K562 (cell line): ENCODE results near the gene RSAD1. TPM values are rescaled to one million over a fixed set of nuclear protein-coding genes. Genes with fewer than 3 reads are reported as not detected.

Experiments used
- ATAC-seq: fragments of 200-7000 bp; cut with Tn5 transposase; 3 replicates; pipeline ENCODE4 v1.9.1; 2020; ENCODE audit warnings: moderate library complexity
- BruUV-seq: library from RNA; stranded (reverse); fragments of 400-500 nt; replicated peaks from 2 replicates; lab custom pipeline; 2021; lab: Mats Ljungman, UMichigan
- CTCF ChIA-PET: fragments of 300-600 bp; formaldehyde crosslinking; extraction: SDS; loops from one replicate; lab custom pipeline; 2021; ENCODE audit warnings: low intra/inter-chr PET ratio; lab: Yijun Ruan, JAX
- POLR2A ChIA-PET: fragments of 300-600, 350-650 bp; sonication (Branson Sonifier 250); formaldehyde crosslinking; extraction: SDS; loops from one replicate; lab custom pipeline; 2021; ENCODE audit warnings: antibody characterized with exemption, inconsistent platforms; lab: Yijun Ruan, JAX
- DNase-seq, 4 experiments: peaks; one replicate each; pipeline versions ENCODE4 v3.0.0 to v3.0.0-alpha.2; 2011 to 2018; ENCODE audit warnings: low spot score in 3 of 4, mixed read lengths in 3 of 4; ENCODE audit errors: extremely low read depth in 1 of 4
- FAIRE-seq: peaks from 2 replicates; lab custom pipeline; 2011; peaks lifted over from hg19 to GRCh38; lab: Jason Lieb, UNC
- H2AFZ ChIP-seq: 2 replicates; pipeline ENCODE4 v1.6.0; 2011; ENCODE audit warnings: low read depth, low read length, control low read depth, inconsistent platforms
- H3K27ac ChIP-seq: fragments of 200-600 bp; 3 replicates; pipeline ENCODE4 v1.8.0; 2011; ENCODE audit warnings: low read depth, mild to moderate bottlenecking, control low read depth, inconsistent platforms, low read length, moderate library complexity, mixed read lengths; ENCODE audit errors: extremely low read depth
- H3K27me3 ChIP-seq, 2 experiments: fragments of 300-600 bp in 1 of 2; 2 replicates in 1 of 2; 3 replicates in 1 of 2; pipeline versions ENCODE4 v1.6.0 to v1.8.0; 2011; ENCODE audit warnings: inconsistent platforms in 2 of 2, low read length in 2 of 2, mild to moderate bottlenecking in 1 of 2, mixed read lengths in 1 of 2, moderate library complexity in 1 of 2; ENCODE audit not compliant: control insufficient read depth in 2 of 2, insufficient read depth in 2 of 2
- H3K36me3 ChIP-seq: fragments of 300-600 bp; 3 replicates; pipeline ENCODE4 v1.8.0; 2011; ENCODE audit warnings: mild to moderate bottlenecking, low read length, inconsistent platforms; ENCODE audit not compliant: control insufficient read depth, insufficient read depth
- H3K4me1 ChIP-seq, 2 experiments: fragments of 200-600 bp in 1 of 2; replicated peaks in 1 of 2; 2 replicates in 1 of 2; 3 replicates in 1 of 2; pipeline versions ENCODE4 v1.5.1 to v1.8.0; 2011; ENCODE audit warnings: inconsistent platforms in 2 of 2, low read length in 2 of 2, mild to moderate bottlenecking in 1 of 2, mixed read lengths in 1 of 2, moderate library complexity in 1 of 2; ENCODE audit not compliant: control insufficient read depth in 2 of 2, insufficient read depth in 2 of 2
- H3K4me2 ChIP-seq: 2 replicates; pipeline ENCODE4 v1.6.1; 2011; ENCODE audit warnings: low read length, control low read depth, inconsistent platforms, mixed read lengths; ENCODE audit not compliant: insufficient read depth
- H3K4me3 ChIP-seq: fragments of 200-600 bp; sonication (generic), shearing (Covaris generic); 2 replicates; pipeline ENCODE4 v1.5.1; 2016; ENCODE audit warnings: control low read depth, inconsistent platforms
- H3K79me2 ChIP-seq: fragments of 200-600 bp; 3 replicates; pipeline ENCODE4 v1.8.0; 2011; ENCODE audit warnings: low read length, inconsistent platforms; ENCODE audit not compliant: control insufficient read depth, insufficient read depth
- H3K9ac ChIP-seq, 2 experiments: 2 replicates each; pipeline versions ENCODE4 v1.6.0 to v1.6.1; 2011; ENCODE audit warnings: low read depth in 2 of 2, low read length in 2 of 2, control low read depth in 1 of 2, inconsistent platforms in 1 of 2, mild to moderate bottlenecking in 1 of 2, mixed read lengths in 1 of 2; ENCODE audit not compliant: insufficient read depth in 1 of 2
- H3K9me1 ChIP-seq: one replicate; pipeline ENCODE4 v1.6.0; 2011; ENCODE audit warnings: inconsistent platforms, mild to moderate bottlenecking, low read length, moderate library complexity; ENCODE audit not compliant: control insufficient read depth, insufficient read depth
- H3K9me3 ChIP-seq: replicated peaks from 2 replicates; pipeline ENCODE4 v1.5.1; 2011; ENCODE audit warnings: low read depth, low read length, inconsistent platforms; ENCODE audit not compliant: control insufficient read depth, insufficient read depth
- H4K20me1 ChIP-seq: replicated peaks from 2 replicates; pipeline ENCODE4 v1.6.1; 2011; ENCODE audit warnings: low read length, inconsistent platforms, mixed read lengths; ENCODE audit not compliant: control insufficient read depth, insufficient read depth
- ATF6 ChIP-seq: sonication (generic); formaldehyde crosslinking; IDR thresholded peaks from 2 replicates; pipeline ENCODE4 v1.4.0; 2020; ENCODE audit warnings: mild to moderate bottlenecking, missing genetic modification reagents
- BCOR ChIP-seq: fragments of 450-650 bp; IDR thresholded peaks from 2 replicates; pipeline ENCODE4 v1.6.1; 2016
- GMEB1 ChIP-seq: fragments of 250-450 bp; sonication (Bioruptor Pico); IDR thresholded peaks from 2 replicates; pipeline ENCODE4 v1.4.0; 2020; ENCODE audit warnings: mild to moderate bottlenecking
- HOXB6 ChIP-seq: fragments of 250-450 bp; sonication (Bioruptor Pico); IDR thresholded peaks from 2 replicates; pipeline ENCODE4 v1.5.1; 2022; ENCODE audit warnings: mild to moderate bottlenecking, borderline replicate concordance
- MBD2 ChIP-seq: sonication (generic); IDR thresholded peaks from 2 replicates; pipeline ENCODE4 v1.6.1; 2016; ENCODE audit warnings: low read depth, borderline replicate concordance
- RBM15 ChIP-seq: fragments of 200-400 bp; formaldehyde crosslinking; IDR thresholded peaks from 2 replicates; pipeline ENCODE4 v1.6.1; 2018; ENCODE audit warnings: mild to moderate bottlenecking, low read length, moderate library complexity; ENCODE audit not compliant: insufficient read depth
- SAFB ChIP-seq: fragments of 200-400 bp; formaldehyde crosslinking; IDR thresholded peaks from 2 replicates; pipeline ENCODE4 v1.6.1; 2017; ENCODE audit warnings: low read depth, low read length, borderline replicate concordance
- SMARCC2 ChIP-seq: fragments of 450-650 bp; IDR thresholded peaks from 2 replicates; pipeline ENCODE4 v1.6.1; 2017; ENCODE audit warnings: antibody characterized with exemption, moderate library complexity, mild to moderate bottlenecking, low read depth
- STAT6 ChIP-seq: sonication (generic); formaldehyde crosslinking; IDR thresholded peaks from 2 replicates; pipeline ENCODE4 v1.8.1; 2023; ENCODE audit warnings: mild to moderate bottlenecking, missing genetic modification reagents
- TBP ChIP-seq: optimal IDR thresholded peaks from 2 replicates; pipeline ENCODE3; 2011; ENCODE audit warnings: low read depth, low read length, improper control_type of control experiment
- TGIF2 ChIP-seq: sonication (generic); formaldehyde crosslinking; IDR thresholded peaks from 2 replicates; pipeline ENCODE4 v1.8.1; 2022; ENCODE audit warnings: mild to moderate bottlenecking, missing genetic modification reagents, moderate library complexity
- THRA ChIP-seq: fragments of 450-650 bp; IDR thresholded peaks from 2 replicates; pipeline ENCODE4 v1.6.1; 2017; ENCODE audit warnings: mild to moderate bottlenecking, moderate library complexity
- TOE1 ChIP-seq, 2 experiments: fragments of 450-650 bp in 1 of 2; sonication (generic) in 1 of 2; formaldehyde crosslinking in 1 of 2; IDR thresholded peaks; 2 replicates each; pipeline versions ENCODE4 v1.7.1 to v1.8.0; 2016 to 2022; ENCODE audit warnings: borderline replicate concordance in 2 of 2, mild to moderate bottlenecking in 2 of 2, antibody characterized with exemption in 1 of 2, inconsistent platforms in 1 of 2, low read depth in 1 of 2, missing genetic modification reagents in 1 of 2, moderate library complexity in 1 of 2
- ZFP30 ChIP-seq: fragments of 250-450 bp; sonication (Bioruptor Pico); IDR thresholded peaks from 2 replicates; pipeline ENCODE4 v1.8.0; 2022; ENCODE audit warnings: moderate library complexity, mild to moderate bottlenecking, inconsistent platforms, borderline replicate concordance
- ZNF316 ChIP-seq: fragments of 450-650 bp; IDR thresholded peaks from 2 replicates; pipeline ENCODE4 v1.6.1; 2016
- WGBS: fragments of 100-300 bp; shearing (Covaris generic); methylation state at CpG from one replicate; pipeline ENCODE4 v1.1.6; 2016; ENCODE audit warnings: low coverage, mixed read lengths; ENCODE audit not compliant: insufficient coverage; ENCODE audit errors: missing lambda C conversion rate; 5-methylcytosine and 5-hydroxymethylcytosine counted together
- in situ Hi-C: fragments of 300-500 bp; cut with MboI; formaldehyde crosslinking; loops from 4 replicates; pipeline ENCODE4 v1.15.0; 2018; ENCODE audit warnings: inconsistent platforms, mixed read lengths
- intact Hi-C: fragments of 100-400 bp; cut with micrococcal nuclease; formaldehyde crosslinking; loops from 2 replicates; pipeline ENCODE4 v1.14.2; 2022
- polyA plus RNA-seq, 8 experiments: library from polyadenylated mRNA; depleted of rRNA in 4 of 8; stranded (reverse) in 5 of 8; unstranded in 3 of 8; fragments of >200 nt; fragmentation: Nextera tagmentation in 2 of 8; fragmentation: Illumina TruSeq in 1 of 8; extraction: Ambion mirVana in 2 of 8; extraction: Trizol in 1 of 8; gene quantifications; 2 replicates each; pipeline versions ENCODE4 v1.2.1 to v1.2.3, GENCODE V29; 2011 to 2014; ENCODE audit warnings: inconsistent platforms in 1 of 8, missing spikeins in 1 of 8
- total RNA-seq, 7 experiments: library from RNA; depleted of rRNA in 6 of 7; stranded (reverse); fragments of >200 nt in 6 of 7; fragmentation: Illumina TruSeq in 2 of 7; extraction: Trizol in 2 of 7; gene quantifications; 2 replicates each; pipeline versions ENCODE4 v1.2.1 to v1.2.3, GENCODE V29; 2011 to 2021; ENCODE audit warnings: low replicate concordance in 1 of 7

Gene RSAD1
- total and polyA plus RNA-seq, 9 of the 15 experiments (the other 6 are each of a cell fraction or from before 2014, with no cell fraction given), result 4.5 to 42.5 (median 26.8) TPM

GRCh38 chr17:50464736-50465135 is 13.9 kb upstream of the RSAD1 start:
- Histone ChIP-seq H3K79me2 (no peaks in the 10 kb centered on the region), H4K20me1 (peaks cover 17% of the 10 kb centered on the region), H3K4me3 (no peak overlapping the region), H2AFZ (no peak overlapping the region), H3K27me3 (peaks cover 15 to 81% of the 10 kb centered on the region in 2 experiments; a peak in 4 of 5 replicates), H3K36me3 (no peaks in the 10 kb centered on the region), H3K9ac (no peak overlapping the region), H3K9me1 (no peaks in the 10 kb centered on the region), H3K9me3 (no peaks in the 10 kb centered on the region), H3K27ac (no peak overlapping the region), H3K4me1 (peaks cover 0 to 21% of the 10 kb centered on the region in 2 experiments; a peak in 2 of 5 replicates), H3K4me2 (no peak overlapping the region)
- POLR2A ChIA-PET, result interaction anchor here (1.2 kb wide), 1 partner anchor 15 kb away, joined by 3 read pairs; no protein-coding TSS in a partner anchor
- FAIRE-seq (no peak), DNase-seq (no peak), ATAC-seq (no peak)
- TF ChIP-seq TBP, result no peak
- no peak for TF ChIP-seq GMEB1 (CRISPR knock-in tag)
- no peak for TF ChIP-seq ZFP30 (CRISPR knock-in tag)
- TF ChIP-seq STAT6 (CRISPR knock-in tag), result no peak
- TF ChIP-seq TOE1 (IDR thresholded peaks at IDR 0.05; ENCODE audit: borderline replicate concordance), result no peak
- TF ChIP-seq TOE1 (CRISPR knock-in tag; IDR thresholded peaks at IDR 0.05; ENCODE audit: borderline replicate concordance, low read depth), result no peak
- TF ChIP-seq SAFB, result no peak
- TF ChIP-seq HOXB6, result no peak
- no peak for TF ChIP-seq BCOR
- no peak for TF ChIP-seq SMARCC2
- no peak for TF ChIP-seq ZNF316
- TF ChIP-seq THRA, result no peak
- TF ChIP-seq MBD2, result no peak
- TF ChIP-seq RBM15, result no peak
- no peak for TF ChIP-seq ATF6
- no peak for TF ChIP-seq TGIF2 (CRISPR knock-in tag)
- in situ Hi-C loops, result no loop called here
- intact Hi-C loops, result no loop called here
- CTCF ChIA-PET, result no interaction called here
- 15% methylated on average over 4 of the region's 4 CpGs for WGBS
- BruUV-seq, result no TSS peak
